B cell (primary cell): ENCODE data around the gene CREB3. TPM values are rescaled to one million over a fixed set of nuclear protein-coding genes. Genes with fewer than 3 reads are reported as not detected.

Source experiments
- ATAC-seq: fragments of 200-7000 bp; cut with Tn5 transposase; one replicate; pipeline ENCODE4 v1.10.0; 2021; ENCODE audit warnings: low read depth, mild to moderate bottlenecking, moderate number of reproducible peaks, moderate library complexity
- CTCF ChIA-PET: fragments of 350-600 bp; sonication (Branson Sonifier 250); formaldehyde crosslinking; loops from one replicate; lab custom pipeline; 2021; ENCODE audit warnings: antibody characterized with exemption, inconsistent platforms; lab: Charles Lee
- POLR2A ChIA-PET: fragments of 350-600 bp; sonication (Branson Sonifier 250); formaldehyde crosslinking; loops from one replicate; lab custom pipeline; 2021; ENCODE audit warnings: antibody characterized with exemption; lab: Charles Lee
- DNase-seq: peaks from one replicate; pipeline ENCODE4 v3.0.0; 2013
- H2AFZ ChIP-seq: 2 replicates; pipeline ENCODE4 v1.6.1; 2012; ENCODE audit warnings: mild to moderate bottlenecking, low read depth, low read length; ENCODE audit not compliant: insufficient read depth, poor library complexity, severe bottlenecking
- H3K27ac ChIP-seq, 2 donors: 1 replicate in 1 of 2; 2 replicates in 1 of 2; pipeline ENCODE4 v1.5.1; 2012 to 2013; ENCODE audit warnings: low read length in 2 of 2, mild to moderate bottlenecking in 2 of 2, moderate library complexity in 1 of 2
- H3K27me3 ChIP-seq, 4 experiments: fragments of 200-600 bp in 1 of 4; sonication (generic) in 1 of 4; replicated peaks in 1 of 4; 1 replicate in 2 of 4; 2 replicates in 2 of 4; pipeline versions ENCODE4 v1.6.1 to v1.7.0; 2013 to 2016; ENCODE audit warnings: low read length in 3 of 4, mild to moderate bottlenecking in 2 of 4, mixed read lengths in 1 of 4, moderate library complexity in 1 of 4; ENCODE audit not compliant: insufficient read depth in 4 of 4, control insufficient read depth in 3 of 4; ENCODE audit errors: control extremely low read depth in 1 of 4
- H3K36me3 ChIP-seq, 2 experiments: replicated peaks in 1 of 2; 1 replicate in 1 of 2; 2 replicates in 1 of 2; pipeline versions ENCODE4 v1.6.1 to v1.7.1; 2013; ENCODE audit warnings: low read length in 1 of 2; ENCODE audit not compliant: insufficient read depth in 2 of 2, control insufficient read depth in 1 of 2; ENCODE audit errors: control extremely low read depth in 1 of 2, extremely low read depth in 1 of 2
- H3K4me1 ChIP-seq, 2 donors: fragments of 200-600 bp in 1 of 2; sonication (generic) in 1 of 2; 1 replicate in 1 of 2; 2 replicates in 1 of 2; pipeline versions ENCODE4 v1.5.1 to v1.6.1; 2013 to 2017; ENCODE audit warnings: low read length in 2 of 2; ENCODE audit not compliant: control insufficient read depth in 2 of 2, insufficient read depth in 2 of 2
- H3K4me2 ChIP-seq: replicated peaks from 2 replicates; pipeline ENCODE3; 2012; ENCODE audit warnings: mild to moderate bottlenecking, low read depth, low read length; ENCODE audit not compliant: poor library complexity, severe bottlenecking
- H3K4me3 ChIP-seq, 5 experiments: fragments of 200-600 bp in 1 of 5; sonication (generic) in 1 of 5; 1 replicate in 3 of 5; 2 replicates in 2 of 5; pipeline versions ENCODE4 v1.5.1 to v1.7.0; 2011 to 2016; ENCODE audit warnings: low read length in 4 of 5, mild to moderate bottlenecking in 4 of 5, low read depth in 2 of 5, control low read depth in 1 of 5, moderate library complexity in 1 of 5; ENCODE audit not compliant: insufficient read depth in 1 of 5; ENCODE audit errors: control extremely low read depth in 1 of 5, extremely low read depth in 1 of 5
- H3K79me2 ChIP-seq: fragments of 200-600 bp; sonication (generic); one replicate; pipeline ENCODE4 v1.6.0; 2016; ENCODE audit warnings: low read length; ENCODE audit not compliant: control insufficient read depth, insufficient read depth
- H3K9ac ChIP-seq: fragments of 200-600 bp; sonication (generic); 2 replicates; pipeline ENCODE4 v1.6.1; 2017; ENCODE audit warnings: mild to moderate bottlenecking, low read length, moderate library complexity
- H3K9me3 ChIP-seq, 3 donors: one replicate each; pipeline versions ENCODE4 v1.6.1 to v1.7.1; 2013; ENCODE audit warnings: low read length in 2 of 3; ENCODE audit not compliant: control insufficient read depth in 2 of 3, insufficient read depth in 1 of 3; ENCODE audit errors: control extremely low read depth in 1 of 3
- H4K20me1 ChIP-seq: 2 replicates; pipeline ENCODE4 v1.6.0; 2012; ENCODE audit warnings: mild to moderate bottlenecking, low read length; ENCODE audit not compliant: insufficient read depth, control insufficient read depth, poor library complexity, severe bottlenecking
- H3K27ac Mint-ChIP-seq: one replicate; pipeline ENCODE4 v1.8.0; 2021; ENCODE audit warnings: mixed read lengths
- H3K27me3 Mint-ChIP-seq: one replicate; pipeline ENCODE4 v1.8.0; 2021; ENCODE audit warnings: mixed read lengths
- H3K4me1 Mint-ChIP-seq: one replicate; pipeline ENCODE4 v1.8.0; 2021; ENCODE audit warnings: mixed read lengths
- H3K4me3 Mint-ChIP-seq: one replicate; pipeline ENCODE4 v1.8.0; 2021; ENCODE audit warnings: mixed read lengths
- H3K9me3 Mint-ChIP-seq: one replicate; pipeline ENCODE4 v1.8.0; 2022; ENCODE audit warnings: mixed read lengths; ENCODE audit not compliant: insufficient read depth
- CTCF ChIP-seq: fragments of 200-600 bp; IDR thresholded peaks from one replicate; pipeline ENCODE4 v1.8.0; 2022; ENCODE audit warnings: antibody characterized with exemption, mild to moderate bottlenecking
- EZH2 ChIP-seq: IDR thresholded peaks from 2 replicates; pipeline ENCODE4 v1.6.1; 2012; ENCODE audit warnings: borderline replicate concordance, low read depth, mild to moderate bottlenecking, moderate library complexity, low read length; ENCODE audit not compliant: insufficient read depth, poor library complexity, severe bottlenecking
- WGBS: methylation state at CpG from one replicate; pipeline ENCODE4 v1.1.5; 2013; ENCODE audit warnings: missing lambda C conversion rate; ENCODE audit not compliant: insufficient coverage; 5-methylcytosine and 5-hydroxymethylcytosine counted together
- intact Hi-C: fragments of 100-400 bp; cut with micrococcal nuclease; formaldehyde crosslinking; loops from one replicate; pipeline ENCODE4 v1.10.0; 2022
- polyA plus RNA-seq: library from polyadenylated mRNA; depleted of rRNA; stranded (reverse); fragments of >200 nt; gene quantifications from 2 replicates; pipeline ENCODE4 v1.2.3, GENCODE V29; 2012
- total RNA-seq, 2 donors: library from RNA; stranded (reverse); fragments of 120-200 nt in 1 of 2; gene quantifications; 1 replicate in 1 of 2; 2 replicates in 1 of 2; pipeline versions ENCODE4 v1.2.3 to v1.2.4, GENCODE V29; 2013 to 2022

Gene CREB3
- total and polyA plus RNA-seq, 2 donors (not counting 1 experiment from before 2014, with no cell fraction given) = 12.3 to 20.7 TPM

GRCh38 chr9:35689542-35690293 lies 42.7 kb upstream of the CREB3 start, which contains the start of gene TPM2:
TPM2 (minus strand) TSS chr9:35689925; CDS start chr9:35689817, 108 bp downstream.
- ATAC-seq = peak; percentile 9
- POLR2A ChIA-PET = interaction anchor here (0.7 to 2.5 kb wide), 6 partner anchors 12 to 43 kb away, joined by 3 to 11 read pairs (median 3); partner anchors contain the start of genes CA9, CCDC107, CREB3 and RMRP

More at GRCh38 chr9:35689542-35690293, 42.7 kb upstream of the CREB3 start, which contains the start of gene TPM2:
- CTCF ChIA-PET = interaction anchor here (0.7 to 10.0 kb wide), 9 partner anchors 10 to 75 kb away, joined by 3 to 195 read pairs (median 7); partner anchors contain the start of genes CCDC107, CD72, CREB3 and RMRP
- Histone ChIP-seq H3K27me3 (no peaks in the 10 kb centered on the region), H3K4me2 (peak within 1 kb of the TSS; percentile 99), H2AFZ (peak within 1 kb of the TSS; percentile 87), H3K27ac (peak within 1 kb of the TSS in 1 of 2 donors; percentile 65), H3K4me3 (peak within 1 kb of the TSS; percentile 56 to 89 (median 67)), H3K4me1 (peaks cover 3 to 17% of the 10 kb centered on the region in 2 donors), H4K20me1 (no peaks in the 10 kb centered on the region), H3K9me3 (no peaks in the 10 kb centered on the region), H3K9ac (peak within 1 kb of the TSS; percentile 83), H3K79me2 (no peaks in the 10 kb centered on the region), H3K36me3 (no peaks in the 10 kb centered on the region)
- Mint-ChIP-seq H3K27me3 (no peaks in the 10 kb centered on the region), H3K4me3 (peak within 1 kb of the TSS; percentile 88), H3K9me3 (no peaks in the 10 kb centered on the region), H3K27ac (peak within 1 kb of the TSS; percentile 72), H3K4me1 (peaks cover 11% of the 10 kb centered on the region)
- 43% methylated on average over 61 of the region's 61 CpGs for whole genome bisulfite sequencing
- intact Hi-C loops = loop anchor here (1.0 kb wide), 1 partner anchor 30 kb away; no protein-coding TSS in a partner anchor
- TF ChIP-seq EZH2 = no peak
- no peak for TF ChIP-seq CTCF
- no peak for DNase-seq
